DOHH2 (cell line): ENCODE results near the gene STARD13.

ENCODE experiments used
- H3F3A ChIP-seq: fragments of 200-600 bp; sonication (generic), shearing (Covaris generic); 2 replicates; pipeline ENCODE4 v1.6.0; 2016; ENCODE audit warnings: antibody characterized with exemption, mild to moderate bottlenecking; ENCODE audit not compliant: control insufficient read depth, insufficient read depth
- H3K27ac ChIP-seq: fragments of 200-600 bp; sonication (generic); 2 replicates; pipeline ENCODE4 v1.5.1; 2014; ENCODE audit warnings: low read depth, mild to moderate bottlenecking, low read length, moderate library complexity
- H3K27me3 ChIP-seq: fragments of 200-600 bp; sonication (generic); 2 replicates; pipeline ENCODE4 v1.6.1; 2014; ENCODE audit warnings: mild to moderate bottlenecking, low read length, mixed read lengths; ENCODE audit not compliant: control insufficient read depth
- H3K36me3 ChIP-seq: fragments of 200-600 bp; sonication (generic); 2 replicates; pipeline ENCODE4 v1.6.1; 2014; ENCODE audit warnings: mild to moderate bottlenecking, low read length, moderate library complexity, mixed read lengths; ENCODE audit not compliant: control insufficient read depth
- H3K4me1 ChIP-seq: fragments of 200-600 bp; sonication (generic); 2 replicates; pipeline ENCODE4 v1.6.1; 2014; ENCODE audit warnings: mild to moderate bottlenecking, low read length, mixed read lengths; ENCODE audit not compliant: control insufficient read depth
- H3K4me2 ChIP-seq: fragments of 200-600 bp; sonication (generic); 2 replicates; pipeline ENCODE4 v1.6.0; 2014; ENCODE audit warnings: mild to moderate bottlenecking, low read length, moderate library complexity
- H3K4me3 ChIP-seq: fragments of 200-600 bp; sonication (generic); 2 replicates; pipeline ENCODE4 v1.5.1; 2014; ENCODE audit warnings: mild to moderate bottlenecking, low read length, mixed read lengths
- H3K79me2 ChIP-seq: fragments of 200-600 bp; sonication (generic); 2 replicates; pipeline ENCODE4 v1.6.1; 2014; ENCODE audit warnings: mild to moderate bottlenecking, low read length, mixed read lengths; ENCODE audit not compliant: control insufficient read depth
- H3K9me2 ChIP-seq: fragments of 200-600 bp; sonication (generic); replicated peaks from 2 replicates; pipeline ENCODE4 v1.6.1; 2014; ENCODE audit warnings: mild to moderate bottlenecking, low read length, mixed read lengths; ENCODE audit not compliant: control insufficient read depth
- H3K9me3 ChIP-seq: fragments of 200-600 bp; sonication (generic); 2 replicates; pipeline ENCODE4 v1.6.1; 2014; ENCODE audit warnings: antibody characterized with exemption, low read length, mixed read lengths; ENCODE audit not compliant: control insufficient read depth, insufficient read depth
- H4K20me1 ChIP-seq: fragments of 200-600 bp; sonication (generic); 2 replicates; pipeline ENCODE4 v1.6.0; 2014; ENCODE audit warnings: low read depth, mild to moderate bottlenecking, antibody characterized with exemption, low read length, moderate library complexity; ENCODE audit not compliant: control insufficient read depth, insufficient read depth
- EZH2phosphoT487 ChIP-seq: fragments of 200-600 bp; sonication (generic); IDR thresholded peaks from 2 replicates; pipeline ENCODE4 v1.6.1; 2017; ENCODE audit warnings: borderline replicate concordance, mild to moderate bottlenecking, antibody characterized with exemption, low read length, moderate library complexity, mixed read lengths
- TF ChIP-seq, protein P1 (sequence below): fragments of 200-600 bp; sonication (generic); IDR thresholded peaks from one replicate; pipeline ENCODE4 v1.5.1; 2014; ENCODE audit warnings: antibody characterized with exemption, mild to moderate bottlenecking, low read depth, low read length; ENCODE audit not compliant: poor library complexity, severe bottlenecking

The STARD13 gene

DNA sequence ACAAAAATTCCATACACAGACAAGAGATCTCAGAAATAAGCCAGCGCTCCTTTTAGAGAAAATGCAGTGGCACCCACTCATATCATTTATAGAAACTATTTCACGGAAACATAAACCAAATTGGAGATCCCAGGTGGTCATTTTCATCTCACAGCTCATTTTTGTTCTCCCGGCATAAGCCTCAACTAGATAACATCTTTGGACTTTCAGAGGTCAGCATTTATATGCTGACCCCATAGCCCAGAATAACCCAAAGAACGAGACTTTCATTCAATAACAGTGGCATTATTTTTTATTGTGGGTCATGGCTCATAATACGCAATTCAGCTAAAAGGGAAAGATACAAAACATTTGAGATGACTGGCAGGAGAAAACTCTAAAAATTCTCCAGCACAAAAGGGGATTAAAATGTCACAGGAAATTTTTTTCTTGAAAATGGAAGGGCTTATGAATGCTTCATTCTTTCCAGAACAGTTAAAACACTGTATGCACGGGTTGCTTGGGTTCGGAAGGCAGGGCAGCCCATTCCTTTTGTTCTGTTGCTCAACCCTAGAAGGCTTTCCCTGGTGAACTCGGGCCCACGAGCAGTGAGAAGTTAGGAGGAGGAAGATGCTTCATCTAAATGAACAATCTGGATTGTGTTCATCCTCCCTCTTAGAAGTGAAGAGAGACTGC, 24.0 kb downstream of the STARD13 start:
- Histone ChIP-seq H3K36me3 (no peaks in the 10 kb centered on the region), H3K27me3 (no peaks in the 10 kb centered on the region), H3K4me2 (no peak overlapping the region), H4K20me1 (no peaks in the 10 kb centered on the region), H3K4me1 (no peaks in the 10 kb centered on the region), H3K27ac (no peak overlapping the region), H3K4me3 (no peak overlapping the region), H3K9me3 (no peaks in the 10 kb centered on the region), H3K9me2 (no peaks in the 10 kb centered on the region), H3F3A (no peaks in the 10 kb centered on the region), H3K79me2 (no peaks in the 10 kb centered on the region)
- TF ChIP-seq EZH2phosphoT487 = no peak
- TF ChIP-seq, protein P1, sequence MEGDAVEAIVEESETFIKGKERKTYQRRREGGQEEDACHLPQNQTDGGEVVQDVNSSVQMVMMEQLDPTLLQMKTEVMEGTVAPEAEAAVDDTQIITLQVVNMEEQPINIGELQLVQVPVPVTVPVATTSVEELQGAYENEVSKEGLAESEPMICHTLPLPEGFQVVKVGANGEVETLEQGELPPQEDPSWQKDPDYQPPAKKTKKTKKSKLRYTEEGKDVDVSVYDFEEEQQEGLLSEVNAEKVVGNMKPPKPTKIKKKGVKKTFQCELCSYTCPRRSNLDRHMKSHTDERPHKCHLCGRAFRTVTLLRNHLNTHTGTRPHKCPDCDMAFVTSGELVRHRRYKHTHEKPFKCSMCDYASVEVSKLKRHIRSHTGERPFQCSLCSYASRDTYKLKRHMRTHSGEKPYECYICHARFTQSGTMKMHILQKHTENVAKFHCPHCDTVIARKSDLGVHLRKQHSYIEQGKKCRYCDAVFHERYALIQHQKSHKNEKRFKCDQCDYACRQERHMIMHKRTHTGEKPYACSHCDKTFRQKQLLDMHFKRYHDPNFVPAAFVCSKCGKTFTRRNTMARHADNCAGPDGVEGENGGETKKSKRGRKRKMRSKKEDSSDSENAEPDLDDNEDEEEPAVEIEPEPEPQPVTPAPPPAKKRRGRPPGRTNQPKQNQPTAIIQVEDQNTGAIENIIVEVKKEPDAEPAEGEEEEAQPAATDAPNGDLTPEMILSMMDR = no peak

GRCh38 chr13:33260168-33261098, 25.1 kb downstream of the STARD13 start:
- Histone ChIP-seq H3K4me3 (no peak overlapping the region), H3K79me2 (no peaks in the 10 kb centered on the region), H3K27me3 (no peaks in the 10 kb centered on the region), H3K36me3 (no peaks in the 10 kb centered on the region), H3K4me2 (no peak overlapping the region), H3K9me3 (no peaks in the 10 kb centered on the region), H3K4me1 (no peaks in the 10 kb centered on the region), H3K9me2 (no peaks in the 10 kb centered on the region), H3F3A (no peaks in the 10 kb centered on the region), H4K20me1 (no peaks in the 10 kb centered on the region), H3K27ac (no peak overlapping the region)
- no peak for TF ChIP-seq EZH2phosphoT487
- TF ChIP-seq, protein P1 = no peak

GRCh38 chr13:33259296-33259695, 26.3 kb downstream of the STARD13 start:
- Histone ChIP-seq H4K20me1 (no peaks in the 10 kb centered on the region), H3K79me2 (no peaks in the 10 kb centered on the region), H3K27me3 (no peaks in the 10 kb centered on the region), H3K4me1 (no peaks in the 10 kb centered on the region), H3K36me3 (no peaks in the 10 kb centered on the region), H3K9me3 (no peaks in the 10 kb centered on the region), H3K9me2 (no peaks in the 10 kb centered on the region), H3K27ac (no peak overlapping the region), H3K4me3 (no peak overlapping the region), H3K4me2 (no peak overlapping the region), H3F3A (no peaks in the 10 kb centered on the region)
- TF ChIP-seq EZH2phosphoT487 = no peak
- TF ChIP-seq, protein P1 = no peak
